GM19240 (cell line): ENCODE results near the gene NXF2B.
"Not testable (repeated sequence)": the region's sequence is repeated elsewhere in the genome, so short reads cannot be mapped to it uniquely, and the experiment has no call there.

Source experiments
- DNase-seq: peaks from one replicate; pipeline ENCODE4 v3.0.0; 2011; ENCODE audit warnings: low spot score; ENCODE audit not compliant: insufficient read length

NXF2B gene

GRCh38 chrX:102439908-102440307, at the start of gene NXF2B:
TSS of gene NXF2B (minus strand) at chrX:102440008. CDS start at chrX:102380036, 59,972 bp downstream.
- not testable (repeated sequence) for DNase-seq

GRCh38 chrX:102478765-102479164, 39.0 kb upstream of the NXF2B start:
- not testable (repeated sequence) for DNase-seq

- DNase-seq = not testable (repeated sequence)
Measured at GRCh38 chrX:102471762-102472220, 32.0 kb upstream of the NXF2B start, which contains the start of gene TCP11X2. TSS of gene TCP11X2 (minus strand) at chrX:102471812.

- DNase-seq = not testable (repeated sequence)
Measured at GRCh38 chrX:102470215-102470614, 30.4 kb upstream of the NXF2B start.

GRCh38 chrX:102458615-102459014, 18.8 kb upstream of the NXF2B start:
- not testable (repeated sequence) for DNase-seq

GRCh38 chrX:102414493-102414892, 25.3 kb downstream of the NXF2B start:
- not testable (repeated sequence) for DNase-seq

GRCh38 chrX:102345916-102346315, 93.9 kb downstream of the NXF2B start:
- DNase-seq = no peak

- DNase-seq = no peak
Measured at GRCh38 chrX:102341867-102342266, 97.9 kb downstream of the NXF2B start.

- DNase-seq = no peak
Measured at GRCh38 chrX:102339312-102340298, 100.2 kb downstream of the NXF2B start.

- no peak for DNase-seq
Measured at GRCh38 chrX:102338162-102338561, 101.6 kb downstream of the NXF2B start.
